HepG2 (cell line): ENCODE data around the gene ATF6. TPM values are rescaled to one million over a fixed set of nuclear protein-coding genes. Genes with fewer than 3 reads are reported as not detected.

Experiments
- ATAC-seq: fragments of 200-7000 bp; cut with Tn5 transposase; 3 replicates; pipeline ENCODE4 v1.9.1; 2020; ENCODE audit warnings: mild to moderate bottlenecking, moderate library complexity
- BruUV-seq: library from RNA; stranded (reverse); fragments of 400-500 nt; replicated peaks from 2 replicates; lab custom pipeline; 2021; lab: Mats Ljungman, UMichigan
- CTCF ChIA-PET: fragments of 300-600 bp; formaldehyde crosslinking; extraction: SDS; loops from one replicate; lab custom pipeline; 2021; ENCODE audit warnings: low total read pairs, inconsistent platforms, low intra/inter-chr PET ratio; lab: Yijun Ruan, JAX
- POLR2A ChIA-PET: fragments of 350-600 bp; sonication (Branson Sonifier 250); formaldehyde crosslinking; loops from one replicate; lab custom pipeline; 2020; ENCODE audit warnings: antibody characterized with exemption, inconsistent platforms; lab: Yijun Ruan, JAX
- DNase-seq: peaks from one replicate; pipeline ENCODE4 v3.0.0-alpha.2; 2015; ENCODE audit warnings: low spot score
- FAIRE-seq: peaks from 3 replicates; lab custom pipeline; 2011; peaks lifted over from hg19 to GRCh38; lab: Jason Lieb, UNC
- H2AFZ ChIP-seq: one replicate; pipeline ENCODE4 v1.6.1; 2011; ENCODE audit warnings: low read length, inconsistent platforms
- H3K27ac ChIP-seq: fragments of 300-600 bp; 3 replicates; pipeline ENCODE4 v1.8.0; 2011; ENCODE audit warnings: mixed run types, mild to moderate bottlenecking, mixed read lengths, low read length, inconsistent platforms; ENCODE audit not compliant: insufficient read depth; ENCODE audit errors: extremely low read length
- H3K27me3 ChIP-seq, 2 experiments: fragments of 200-600 bp in 1 of 2; 2 replicates in 1 of 2; 3 replicates in 1 of 2; pipeline versions ENCODE4 v1.6.0 to v1.8.0; 2011; ENCODE audit warnings: low read length in 2 of 2, mild to moderate bottlenecking in 2 of 2, moderate library complexity in 2 of 2, inconsistent platforms in 1 of 2; ENCODE audit not compliant: insufficient read depth in 2 of 2, control insufficient read depth in 1 of 2
- H3K36me3 ChIP-seq, 2 experiments: fragments of 200-600 bp in 1 of 2; replicated peaks in 1 of 2; 2 replicates in 1 of 2; 3 replicates in 1 of 2; pipeline versions ENCODE4 v1.5.1 to v1.8.0; 2011; ENCODE audit warnings: low read length in 2 of 2, inconsistent platforms in 1 of 2; ENCODE audit not compliant: insufficient read depth in 2 of 2, control insufficient read depth in 1 of 2
- H3K4me1 ChIP-seq: 2 replicates; pipeline ENCODE4 v1.5.1; 2012; ENCODE audit warnings: low read length, inconsistent platforms; ENCODE audit not compliant: insufficient read depth
- H3K4me2 ChIP-seq: 2 replicates; pipeline ENCODE4 v1.6.0; 2011; ENCODE audit warnings: low read depth, low read length, inconsistent platforms
- H3K4me3 ChIP-seq, 3 experiments: fragments of 200-600 bp in 1 of 3; sonication (generic), shearing (Covaris generic) in 1 of 3; replicated peaks in 1 of 3; 2 replicates each; pipeline ENCODE4 v1.5.1; 2011 to 2016; ENCODE audit warnings: low read length in 3 of 3, inconsistent platforms in 2 of 3, low read depth in 2 of 3, mild to moderate bottlenecking in 2 of 3, control low read depth in 1 of 3, mixed read lengths in 1 of 3; ENCODE audit not compliant: insufficient read depth in 1 of 3
- H3K79me2 ChIP-seq: one replicate; pipeline ENCODE4 v1.6.1; 2011; ENCODE audit warnings: low read length, inconsistent platforms; ENCODE audit not compliant: insufficient read depth
- H3K9ac ChIP-seq: 2 replicates; pipeline ENCODE4 v1.6.0; 2011; ENCODE audit warnings: mild to moderate bottlenecking, low read depth, low read length, inconsistent platforms; ENCODE audit not compliant: insufficient read depth
- H3K9me3 ChIP-seq: 2 replicates; pipeline ENCODE4 v1.5.1; 2012; ENCODE audit warnings: mild to moderate bottlenecking, low read length
- H4K20me1 ChIP-seq: 2 replicates; pipeline ENCODE4 v1.6.0; 2011; ENCODE audit warnings: inconsistent platforms, mild to moderate bottlenecking, low read length, moderate library complexity; ENCODE audit not compliant: insufficient read depth
- CBX1 ChIP-seq: IDR thresholded peaks from one replicate; pipeline ENCODE4 v1.6.1; 2016; ENCODE audit warnings: antibody characterized with exemption, low read depth
- KIAA2018 ChIP-seq: sonication (generic); formaldehyde crosslinking; IDR thresholded peaks from 2 replicates; pipeline ENCODE4 v1.5.0; 2020; ENCODE audit warnings: mild to moderate bottlenecking, missing genetic modification reagents, borderline replicate concordance
- PRDM10 ChIP-seq: sonication (generic); formaldehyde crosslinking; IDR thresholded peaks from 2 replicates; pipeline ENCODE4 v1.4.0; 2020; ENCODE audit warnings: low read depth, missing genetic modification reagents
- PRDM15 ChIP-seq: sonication (generic); formaldehyde crosslinking; IDR thresholded peaks from 2 replicates; pipeline ENCODE4 v1.4.0; 2020; ENCODE audit warnings: missing genetic modification reagents
- REPIN1 ChIP-seq: sonication (generic); formaldehyde crosslinking; IDR thresholded peaks from 2 replicates; pipeline ENCODE4 v1.8.0; 2022; ENCODE audit warnings: missing genetic modification reagents, low read depth, mild to moderate bottlenecking, borderline replicate concordance
- XRCC5 ChIP-seq: fragments of 200-400 bp; formaldehyde crosslinking; optimal IDR thresholded peaks from 2 replicates; pipeline ENCODE3; 2017; ENCODE audit warnings: mild to moderate bottlenecking, low read length
- WGBS: methylation state at CpG from one replicate; pipeline ENCODE4 v1.1.6; 2017; ENCODE audit warnings: low lambda C conversion rate; 5-methylcytosine and 5-hydroxymethylcytosine counted together
- in situ Hi-C: cut with HindIII; loops from 2 replicates; pipeline ENCODE4 v1.10.0; 2017; ENCODE audit warnings: low pct_unique_long_range_greater_than_20kb; ENCODE audit not compliant: extremely low pct_ligation_motif_present
- intact Hi-C: fragments of 100-400 bp; cut with micrococcal nuclease; formaldehyde crosslinking; loops from one replicate; pipeline ENCODE4 v1.10.0; 2022; ENCODE audit not compliant: unreplicated experiment
- polyA plus RNA-seq, 8 experiments: library from polyadenylated mRNA; depleted of rRNA in 3 of 8; stranded (reverse) in 7 of 8; unstranded in 1 of 8; fragments of >200 nt; fragmentation: Illumina TruSeq in 4 of 8; extraction: Trizol in 4 of 8; gene quantifications; 2 replicates each; pipeline versions ENCODE4 v1.2.1 to v1.2.3, GENCODE V29; 2011 to 2016; ENCODE audit warnings: low read depth in 4 of 8, missing spikeins in 1 of 8, mixed read lengths in 1 of 8; ENCODE audit not compliant: insufficient read depth in 1 of 8
- total RNA-seq, 5 experiments: library from RNA; depleted of rRNA; stranded (reverse); fragments of >200 nt; fragmentation: Illumina TruSeq; extraction: Trizol; gene quantifications; 2 replicates each; pipeline ENCODE4 v1.2.3, GENCODE V29; 2016; ENCODE audit warnings: low read depth in 1 of 5
- TF ChIP-seq, protein P1 (sequence below): IDR thresholded peaks from 2 replicates; pipeline ENCODE4 v1.6.1; 2016; ENCODE audit warnings: control low read depth

The ATF6 gene
- total and polyA plus RNA-seq, 2 of the 13 experiments (the other 11 are each of a cell fraction or from before 2014, with no cell fraction given): 13.2 to 14.5 TPM

GRCh38 chr1:161824618-161825017 is 58.5 kb downstream of the ATF6 start:
- H3K27me3 ChIP-seq: no peaks in the 10 kb centered on the region
- intact Hi-C loops (no loop called here), in situ Hi-C loops (no loop called here)
- DNase-seq (no peak), ATAC-seq (no peak), FAIRE-seq (no peak)
- BruUV-seq: no TSS peak
- H3K36me3 ChIP-seq: peaks cover 0 to 19% of the 10 kb centered on the region in 2 experiments; a peak in 4 of 5 replicates
- POLR2A ChIA-PET: no interaction called here
- no peak overlapping the region for H3K4me2 ChIP-seq
- H3K27ac ChIP-seq: no peak overlapping the region
- H3K9me3 ChIP-seq: no peaks in the 10 kb centered on the region
- H2AFZ ChIP-seq: no peak overlapping the region
- no peaks in the 10 kb centered on the region for H4K20me1 ChIP-seq
- no peak overlapping the region for H3K4me3 ChIP-seq
- CTCF ChIA-PET: no interaction called here
- no peaks in the 10 kb centered on the region for H3K79me2 ChIP-seq
- 49% methylated on average over 1 of the region's 1 CpG for WGBS
- no peak overlapping the region for H3K9ac ChIP-seq
- H3K4me1 ChIP-seq: no peaks in the 10 kb centered on the region
- no peak for TF ChIP-seq CBX1
- no peak for TF ChIP-seq XRCC5
- TF ChIP-seq, protein P1, sequence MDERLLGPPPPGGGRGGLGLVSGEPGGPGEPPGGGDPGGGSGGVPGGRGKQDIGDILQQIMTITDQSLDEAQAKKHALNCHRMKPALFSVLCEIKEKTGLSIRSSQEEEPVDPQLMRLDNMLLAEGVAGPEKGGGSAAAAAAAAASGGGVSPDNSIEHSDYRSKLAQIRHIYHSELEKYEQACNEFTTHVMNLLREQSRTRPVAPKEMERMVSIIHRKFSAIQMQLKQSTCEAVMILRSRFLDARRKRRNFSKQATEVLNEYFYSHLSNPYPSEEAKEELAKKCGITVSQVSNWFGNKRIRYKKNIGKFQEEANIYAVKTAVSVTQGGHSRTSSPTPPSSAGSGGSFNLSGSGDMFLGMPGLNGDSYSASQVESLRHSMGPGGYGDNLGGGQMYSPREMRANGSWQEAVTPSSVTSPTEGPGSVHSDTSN: no peak
- TF ChIP-seq PRDM10 (CRISPR knock-in tag): no peak
- TF ChIP-seq PRDM15: no peak
- TF ChIP-seq REPIN1: no peak
- TF ChIP-seq KIAA2018 (CRISPR knock-in tag): no peak
